Natural killer cell (primary cell): ENCODE measurements around the gene FCRL5. TPM values are rescaled to one million over a fixed set of nuclear protein-coding genes. Genes with fewer than 3 reads are reported as not detected.
"Not testable (repeated sequence)": the region's sequence is repeated elsewhere in the genome, so short reads cannot be mapped to it uniquely, and the experiment has no call there.

ENCODE experiments used
- ATAC-seq, 3 donors: fragments of 150-1000 bp in 2 of 3; fragments of 200-7000 bp in 1 of 3; cut with Tn5 transposase; 1 replicate in 1 of 3; 2 replicates in 2 of 3; pipeline ENCODE4 v1.10.0; 2021; ENCODE audit warnings: mild to moderate bottlenecking in 2 of 3, moderate library complexity in 2 of 3
- DNase-seq, 2 donors: peaks; one replicate each; pipeline versions ENCODE4 v3.0.0 to v3.0.0-alpha.2; 2013 to 2021; ENCODE audit warnings: mixed read lengths in 1 of 2
- H3K27ac ChIP-seq: one replicate; pipeline ENCODE4 v1.5.1; 2013; ENCODE audit warnings: mild to moderate bottlenecking, low read length
- H3K27me3 ChIP-seq: one replicate; pipeline ENCODE4 v1.6.1; 2013; ENCODE audit warnings: low read length; ENCODE audit not compliant: control insufficient read depth, insufficient read depth
- H3K36me3 ChIP-seq: one replicate; pipeline ENCODE4 v1.6.1; 2013; ENCODE audit warnings: low read length; ENCODE audit not compliant: control insufficient read depth, insufficient read depth
- H3K4me1 ChIP-seq: one replicate; pipeline ENCODE4 v1.6.1; 2013; ENCODE audit warnings: low read length; ENCODE audit not compliant: control insufficient read depth, insufficient read depth
- H3K4me3 ChIP-seq: one replicate; pipeline ENCODE4 v1.5.1; 2013; ENCODE audit warnings: low read length
- H3K9me3 ChIP-seq: one replicate; pipeline ENCODE4 v1.6.1; 2013; ENCODE audit warnings: low read length; ENCODE audit not compliant: control insufficient read depth, insufficient read depth
- H3K27ac Mint-ChIP-seq, 2 donors: one replicate each; pipeline ENCODE4 v1.8.0; 2022; ENCODE audit warnings: mild to moderate bottlenecking in 2 of 2, mixed read lengths in 2 of 2, moderate library complexity in 1 of 2
- H3K27me3 Mint-ChIP-seq, 2 donors: one replicate each; pipeline ENCODE4 v1.8.0; 2022; ENCODE audit warnings: low read depth in 2 of 2, mixed read lengths in 2 of 2
- H3K36me3 Mint-ChIP-seq: one replicate; pipeline ENCODE4 v1.8.0; 2022; ENCODE audit warnings: mixed read lengths
- H3K4me1 Mint-ChIP-seq, 2 donors: one replicate each; pipeline ENCODE4 v1.8.0; 2022; ENCODE audit warnings: mixed read lengths in 2 of 2
- H3K4me3 Mint-ChIP-seq: one replicate; pipeline ENCODE4 v1.8.0; 2022; ENCODE audit warnings: mild to moderate bottlenecking, moderate library complexity, mixed read lengths
- H3K9me3 Mint-ChIP-seq, 2 donors: one replicate each; pipeline ENCODE4 v1.8.0; 2022; ENCODE audit warnings: mixed read lengths in 2 of 2
- CTCF ChIP-seq: fragments of 200-600 bp; IDR thresholded peaks from one replicate; pipeline ENCODE4 v1.8.0; 2022; ENCODE audit warnings: antibody characterized with exemption
- WGBS: methylation state at CpG from one replicate; pipeline ENCODE4 v1.1.7; 2013; ENCODE audit warnings: missing lambda C conversion rate; ENCODE audit not compliant: insufficient coverage; 5-methylcytosine and 5-hydroxymethylcytosine counted together
- intact Hi-C: fragments of 100-400 bp; cut with micrococcal nuclease; formaldehyde crosslinking; loops from one replicate; pipeline ENCODE4 v1.14.2; 2022
- total RNA-seq, 4 donors: library from RNA; stranded (reverse); fragments of 120-200 nt in 1 of 4; gene quantifications; one replicate each; pipeline versions ENCODE4 v1.2.3 to v1.2.4, GENCODE V29; 2013 to 2022

FCRL5 gene
- total RNA-seq, 3 donors from 2014 or later (not counting 1 experiment from before 2014, with no cell fraction given): 0.23 to 3.6 (median 0.54) TPM

DNA sequence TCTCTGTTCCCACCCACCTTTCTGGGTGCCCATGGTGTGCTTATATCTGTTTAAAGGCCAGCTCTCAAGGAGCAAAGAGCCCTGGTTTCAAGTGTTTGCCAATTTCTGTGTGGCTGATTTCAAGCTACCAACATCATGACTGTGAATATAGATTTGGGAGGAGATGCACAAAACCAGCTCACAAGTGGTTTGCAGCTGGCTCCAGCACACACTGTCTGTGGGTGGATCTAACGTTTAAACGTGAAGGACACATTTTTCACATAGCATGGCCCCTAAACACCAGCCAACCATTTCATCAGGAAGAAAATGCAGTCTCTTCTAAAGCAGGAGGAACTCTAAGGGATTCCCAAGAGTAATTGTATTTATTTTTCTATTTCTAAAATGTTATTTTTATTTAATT is 65.2 kb downstream of the FCRL5 start:
- WGBS: no CpG with 5 or more reads among the region's 2 CpGs
- H3K4me1 ChIP-seq: peaks cover 23% of the 10 kb centered on the region
- ATAC-seq: no peak

GRCh38 chr1:157486400-157486799 is 65.9 kb downstream of the FCRL5 start:
- WGBS: 14% methylated on average over 2 of the region's 2 CpGs

More for the DNA sequence above, 65.2 kb downstream of the FCRL5 start:
- Mint-ChIP-seq H3K4me3 (peak overlapping the region; percentile 45), H3K27me3 (peaks cover 2 to 12% of the 10 kb centered on the region in 2 donors), H3K27ac (peak overlapping the region; percentile 67 to 85), H3K4me1 (peaks cover 38 to 43% of the 10 kb centered on the region in 2 donors), H3K9me3 (no peaks in the 10 kb centered on the region), H3K36me3 (no peaks in the 10 kb centered on the region)
- H3K27ac ChIP-seq: no peak overlapping the region
- H3K27me3 ChIP-seq: no peaks in the 10 kb centered on the region
- no peak overlapping the region for H3K4me3 ChIP-seq
- H3K9me3 ChIP-seq: no peaks in the 10 kb centered on the region
- intact Hi-C loops: no loop called here
- no peak for DNase-seq
- no peak for TF ChIP-seq CTCF
- H3K36me3 ChIP-seq: no peaks in the 10 kb centered on the region

GRCh38 chr1:157485793-157486192 is 66.5 kb downstream of the FCRL5 start:
- Histone ChIP-seq H3K36me3 (no peaks in the 10 kb centered on the region), H3K4me3 (no peak overlapping the region), H3K27me3 (no peaks in the 10 kb centered on the region), H3K4me1 (peaks cover 23% of the 10 kb centered on the region), H3K9me3 (no peaks in the 10 kb centered on the region), H3K27ac (no peak overlapping the region)
- WGBS: 84% methylated on average over 3 of the region's 3 CpGs
- Mint-ChIP-seq H3K9me3 (no peaks in the 10 kb centered on the region), H3K4me3 (no peak overlapping the region), H3K27me3 (no peaks in the 10 kb centered on the region), H3K36me3 (no peaks in the 10 kb centered on the region), H3K4me1 (peaks cover 38 to 43% of the 10 kb centered on the region in 2 donors), H3K27ac (peak overlapping the region in 1 of 2 donors; percentile 85)
- intact Hi-C loops: no loop called here
- no peak for TF ChIP-seq CTCF
- DNase-seq (no peak), ATAC-seq (no peak)

More at GRCh38 chr1:157486400-157486799, 65.9 kb downstream of the FCRL5 start:
- H3K27me3 ChIP-seq, H3K36me3 ChIP-seq, H3K9me3 Mint-ChIP-seq, H3K4me3 ChIP-seq, H3K27me3 Mint-ChIP-seq, intact Hi-C loops, H3K36me3 Mint-ChIP-seq, H3K27ac ChIP-seq, H3K9me3 ChIP-seq, DNase-seq: not testable (repeated sequence)
- Mint-ChIP-seq H3K27ac (peak overlapping the region; percentile 67 to 85), H3K4me1 (peaks cover 38 to 43% of the 10 kb centered on the region in 2 donors), H3K4me3 (peak overlapping the region; percentile 50)
- H3K4me1 ChIP-seq: peaks cover 23% of the 10 kb centered on the region
- ATAC-seq: peak; percentile 39 to 76 (median 59)

- DNase-seq: no peak
- no peak overlapping the region for H3K4me3 ChIP-seq
Measured at GRCh38 chr1:157484573-157484972, 67.7 kb downstream of the FCRL5 start.

More at GRCh38 chr1:157484573-157484972, 67.7 kb downstream of the FCRL5 start:
- Histone ChIP-seq H3K9me3 (no peaks in the 10 kb centered on the region), H3K4me1 (peaks cover 19% of the 10 kb centered on the region), H3K36me3 (no peaks in the 10 kb centered on the region), H3K27me3 (no peaks in the 10 kb centered on the region), H3K27ac (no peak overlapping the region)
- H3K27ac Mint-ChIP-seq: no peak overlapping the region
- no peak for TF ChIP-seq CTCF
- H3K27me3 Mint-ChIP-seq: no peaks in the 10 kb centered on the region
- peaks cover 34 to 39% of the 10 kb centered on the region in 2 donors for H3K4me1 Mint-ChIP-seq
- ATAC-seq: no peak
- H3K4me3 Mint-ChIP-seq: no peak overlapping the region
- H3K36me3 Mint-ChIP-seq: no peaks in the 10 kb centered on the region
- no peaks in the 10 kb centered on the region for H3K9me3 Mint-ChIP-seq
- intact Hi-C loops: no loop called here
